Measurements from ENCODE around the gene GAR1. TPM values are rescaled to one million over a fixed set of nuclear protein-coding genes. Genes with fewer than 3 reads are reported as not detected.

Gene GAR1
- total RNA-seq, result 2.4 and 3.7 TPM in 2 replicates

GRCh38 chr4:109815151-109816081 lies at the start of gene GAR1:
TSS of gene GAR1 (plus strand) at chr4:109815762. CDS start at chr4:109816165, 403 bp downstream.

DNA sequence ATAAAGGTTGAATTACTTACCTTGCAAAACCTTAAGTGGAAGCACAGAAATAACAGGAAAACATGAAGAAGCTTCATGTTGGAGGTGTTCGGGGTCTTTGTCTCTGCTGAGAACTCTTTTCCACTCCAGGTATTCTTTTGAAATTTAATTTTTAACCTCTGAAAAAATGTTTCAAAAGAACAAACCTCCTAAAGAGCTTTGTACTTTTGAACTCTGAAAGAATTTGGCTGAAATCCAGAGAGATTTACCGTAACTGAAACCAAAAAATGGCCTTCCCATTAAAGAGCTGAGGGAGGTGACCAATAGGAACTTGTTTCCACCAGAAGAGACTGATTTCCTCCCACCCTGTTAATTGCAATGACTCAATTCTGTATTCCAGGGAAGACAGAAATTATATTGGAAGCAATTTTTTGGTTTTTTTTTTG lies 13.7 kb upstream of the GAR1 start, which contains the start of gene CFI:
CFI (minus strand) TSS at position 105 of the 425 bp plus-strand sequence; CDS start at position 77, 28 bp downstream.

DNA sequence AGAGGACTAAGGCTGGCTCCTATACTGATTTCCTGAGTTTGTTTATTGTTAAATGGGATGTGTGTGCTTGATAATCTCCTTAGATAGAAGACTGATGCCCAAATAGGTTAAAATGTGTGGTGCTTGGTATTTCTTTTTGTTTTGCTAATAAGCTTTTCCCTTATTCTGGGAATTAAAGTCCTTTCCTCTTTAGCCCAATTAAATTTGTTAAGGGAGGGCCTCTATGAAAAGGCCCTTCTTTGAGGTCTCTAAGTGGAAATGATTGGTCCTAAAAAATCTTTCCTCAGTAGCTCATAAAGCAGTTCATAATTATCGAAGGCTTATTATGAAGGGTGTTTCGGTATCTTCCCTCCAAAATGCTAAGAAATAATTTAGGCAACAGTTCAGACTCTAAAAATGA lies 12.1 kb downstream of the GAR1 start, which contains the start of gene RRH:
RRH (plus strand) TSS at position 301 of the 400 bp plus-strand sequence; CDS start at position 357, 56 bp downstream.

DNA sequence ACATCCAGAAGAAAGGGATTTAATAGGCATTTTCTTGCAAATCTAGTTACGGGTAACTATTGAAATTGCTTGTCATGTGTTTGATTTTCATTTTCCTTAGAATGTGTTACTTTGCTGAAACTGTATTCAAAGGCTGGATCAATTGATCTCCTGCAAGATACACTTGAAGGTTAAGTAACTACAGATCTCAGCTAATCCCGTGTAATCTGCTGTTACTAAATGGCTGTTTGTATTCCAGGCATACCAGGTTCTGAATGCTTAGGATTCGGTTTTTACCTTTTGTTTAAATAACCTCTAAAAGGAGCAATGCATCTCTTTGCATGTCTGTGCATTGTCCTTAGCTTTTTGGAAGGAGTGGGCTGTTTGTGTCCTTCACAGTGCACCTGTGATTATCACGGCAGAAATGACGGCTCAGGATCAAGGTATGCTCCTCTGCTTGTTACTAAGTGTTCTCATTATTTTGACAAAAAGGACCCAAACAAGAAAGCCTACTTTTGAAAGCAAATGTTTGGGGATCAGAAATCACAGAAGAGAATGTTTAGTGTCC lies 32.4 kb downstream of the GAR1 start, which contains the start of gene LRIT3:
LRIT3 (plus strand) TSS at position 212 of the 547 bp plus-strand sequence; CDS start at position 307, 95 bp downstream.

Other genes with a start within 250 kb of the GAR1 start
- gene CASP6, start 112.3 kb upstream of the GAR1 start, total RNA-seq, result 16.4 and 17.3 TPM in 2 replicates
- gene PLA2G12A, start 85.7 kb upstream of the GAR1 start, total RNA-seq, result 22.4 and 28.8 TPM in 2 replicates
- 1.6 and 13.7 TPM in 2 replicates for gene CFI, start 13.8 kb upstream of the GAR1 start, total RNA-seq
- gene RRH, start 12.2 kb downstream of the GAR1 start, total RNA-seq, result not detected in 2 replicates
- 0.03 TPM in 1 of 2 replicates, not detected in the other for gene LRIT3, start 32.3 kb downstream of the GAR1 start, total RNA-seq
- gene EGF, start 97.1 kb downstream of the GAR1 start, total RNA-seq, result 0.36 and 1.0 TPM in 2 replicates

All from smooth muscle cell of the pulmonary artery (primary cell).